Esophagus mucosa (tissue), 1 donor: ENCODE results near the gene VPS36. TPM values are rescaled to one million over a fixed set of nuclear protein-coding genes. Genes with fewer than 3 reads are reported as not detected.
"Not testable (repeated sequence)": the region's sequence is repeated elsewhere in the genome, so short reads cannot be mapped to it uniquely, and the experiment has no call there.

Experiments used
- ATAC-seq: fragments of 200-7000 bp; cut with Tn5 transposase; one replicate; pipeline ENCODE4 v1.9.1; 2020
- total RNA-seq: library from RNA; stranded (reverse); gene quantifications from one replicate; pipeline ENCODE4 v1.2.4, GENCODE V29; 2023
- donor health status: DM: yes; HTN: yes; CAD: no.

VPS36 gene
- total RNA-seq, result 39.1 TPM

- peak; percentile 87 for ATAC-seq
Observed at GRCh38 chr13:52450012-52450792, at the start of gene VPS36. Gene VPS36, minus strand, starts transcription at chr13:52450634. Its CDS starts 40 bp downstream, at chr13:52450594.

- ATAC-seq, result not testable (repeated sequence)
Observed at GRCh38 chr13:52497979-52498378, 47.5 kb upstream of the VPS36 start.

GRCh38 chr13:52494241-52494640 is 43.8 kb upstream of the VPS36 start:
- not testable (repeated sequence) for ATAC-seq

- ATAC-seq, result not testable (repeated sequence)
Observed at GRCh38 chr13:52491015-52491414, 40.6 kb upstream of the VPS36 start.

- not testable (repeated sequence) for ATAC-seq
Observed at GRCh38 chr13:52488763-52489162, 38.3 kb upstream of the VPS36 start.

GRCh38 chr13:52487078-52487477 is 36.6 kb upstream of the VPS36 start:
- not testable (repeated sequence) for ATAC-seq

- ATAC-seq, result peak; percentile 69
Observed at GRCh38 chr13:52480677-52481428, 30.4 kb upstream of the VPS36 start.

GRCh38 chr13:52468487-52468886 is 18.1 kb upstream of the VPS36 start:
- not testable (repeated sequence) for ATAC-seq

- ATAC-seq, result no peak
Observed at GRCh38 chr13:52463526-52463925, 13.1 kb upstream of the VPS36 start.

GRCh38 chr13:52461265-52461664 is 10.8 kb upstream of the VPS36 start:
- ATAC-seq, result no peak

- no peak for ATAC-seq
Observed at GRCh38 chr13:52459668-52460067, 9.2 kb upstream of the VPS36 start.

GRCh38 chr13:52455677-52456041 is 5.2 kb upstream of the VPS36 start:
- peak; percentile 52 for ATAC-seq

- peak; percentile 90 for ATAC-seq
Observed at GRCh38 chr13:52454820-52455676, 4.6 kb upstream of the VPS36 start, which contains the start of gene CKAP2. Gene CKAP2, plus strand, starts transcription at chr13:52455478. Its CDS starts 79 bp downstream, at chr13:52455557.

GRCh38 chr13:52454459-52454819 is 4.0 kb upstream of the VPS36 start:
- ATAC-seq, result peak; percentile 59

- no peak for ATAC-seq
Observed at GRCh38 chr13:52452470-52452869, 2.0 kb upstream of the VPS36 start.

GRCh38 chr13:52451135-52451804 is 836 bp upstream of the VPS36 start:
- no peak for ATAC-seq

GRCh38 chr13:52450793-52451116 is 321 bp upstream of the VPS36 start:
- no peak for ATAC-seq

GRCh38 chr13:52449331-52450011 is 963 bp downstream of the VPS36 start:
- ATAC-seq, result no peak

- ATAC-seq, result no peak
Observed at GRCh38 chr13:52447815-52448552, 2.5 kb downstream of the VPS36 start.

- peak; percentile 52 for ATAC-seq
Observed at GRCh38 chr13:52447354-52447753, 3.1 kb downstream of the VPS36 start.

- ATAC-seq, result peak; percentile 34
Observed at GRCh38 chr13:52446265-52446664, 4.2 kb downstream of the VPS36 start.
